HG02678 (cell line): ENCODE data around the gene CACNG7.
A peak's percentile ranks its signal among the peaks of the same experiment; 100 is the strongest.

ENCODE experiments used
- ATAC-seq: cut with Tn5 transposase; IDR thresholded peaks from one replicate; pipeline ENCODE4 v1.9.1; 2021; ENCODE audit warnings: mild to moderate bottlenecking, moderate library complexity; ENCODE audit not compliant: unreplicated experiment

CACNG7 gene

GRCh38 chr19:53877361-53877766, 31.7 kb upstream of the CACNG7 start:
- no peak for ATAC-seq

- no peak for ATAC-seq
Measured at GRCh38 chr19:53878776-53879139, 30.3 kb upstream of the CACNG7 start.

- ATAC-seq: peak; percentile 94
Measured at GRCh38 chr19:53879140-53880081, 29.7 kb upstream of the CACNG7 start.

GRCh38 chr19:53880711-53881481, 28.2 kb upstream of the CACNG7 start:
- no peak for ATAC-seq

GRCh38 chr19:53881482-53882390, 27.3 kb upstream of the CACNG7 start, which contains the start of gene PRKCG:
Gene PRKCG, plus strand, starts transcription at chr19:53882197. Its CDS starts 298 bp downstream, at chr19:53882495.
- ATAC-seq: no peak

GRCh38 chr19:53882391-53883050, 26.6 kb upstream of the CACNG7 start:
- no peak for ATAC-seq

GRCh38 chr19:53883231-53883661, 25.8 kb upstream of the CACNG7 start:
- no peak for ATAC-seq

GRCh38 chr19:53883741-53884140, 25.3 kb upstream of the CACNG7 start:
- ATAC-seq: no peak

GRCh38 chr19:53884256-53884655, 24.8 kb upstream of the CACNG7 start:
- ATAC-seq: no peak

- ATAC-seq: no peak
Measured at GRCh38 chr19:53885036-53885435, 24.0 kb upstream of the CACNG7 start.

- ATAC-seq: no peak
Measured at GRCh38 chr19:53892301-53892980, 16.6 kb upstream of the CACNG7 start.

- no peak for ATAC-seq
Measured at GRCh38 chr19:53892981-53893325, 16.1 kb upstream of the CACNG7 start.

GRCh38 chr19:53894707-53895106, 14.4 kb upstream of the CACNG7 start:
- no peak for ATAC-seq

GRCh38 chr19:53896682-53897081, 12.4 kb upstream of the CACNG7 start:
- ATAC-seq: no peak

GRCh38 chr19:53897459-53897858, 11.6 kb upstream of the CACNG7 start:
- ATAC-seq: no peak

- no peak for ATAC-seq
Measured at GRCh38 chr19:53898166-53898565, 10.9 kb upstream of the CACNG7 start.

GRCh38 chr19:53898636-53899341, 10.3 kb upstream of the CACNG7 start:
- ATAC-seq: no peak

- no peak for ATAC-seq
Measured at GRCh38 chr19:53900191-53900860, 8.8 kb upstream of the CACNG7 start.
